SK-N-SH (cell line): ENCODE data around the gene CXCL16. TPM values are rescaled to one million over a fixed set of nuclear protein-coding genes. Genes with fewer than 3 reads are reported as not detected.
A peak's percentile ranks its signal among the peaks of the same experiment; 100 is the strongest.

Experiments used
- CTCF ChIA-PET: fragments of 300-600, 350-600 bp; formaldehyde crosslinking; extraction: SDS; loops from one replicate; lab custom pipeline; 2021; lab: Yijun Ruan, JAX
- POLR2A ChIA-PET: fragments of 350-600 bp; sonication (Branson Sonifier 250); formaldehyde crosslinking; extraction: SDS; loops from one replicate; lab custom pipeline; 2020; ENCODE audit warnings: antibody characterized with exemption, inconsistent platforms; lab: Yijun Ruan, JAX
- DNase-seq: peaks from one replicate; pipeline ENCODE4 v3.0.0; 2012
- H2AFZ ChIP-seq: fragments of 200-600 bp; sonication (generic); 2 replicates; pipeline ENCODE4 v1.8.1; 2016; ENCODE audit warnings: antibody characterized with exemption, mild to moderate bottlenecking, low read depth
- H3F3A ChIP-seq: fragments of 200-600 bp; sonication (generic); replicated peaks from 2 replicates; pipeline ENCODE3; 2016; ENCODE audit warnings: antibody characterized with exemption, mild to moderate bottlenecking; ENCODE audit not compliant: insufficient read depth
- H3K27ac ChIP-seq, 2 experiments: fragments of 200-500 bp in 1 of 2; fragments of 200-600 bp in 1 of 2; sonication (Bioruptor generic) in 1 of 2; sonication (generic), shearing (Covaris generic) in 1 of 2; 2 replicates each; pipeline versions ENCODE4 v1.5.1 to v1.6.1; 2014 to 2016; ENCODE audit warnings: low read depth in 2 of 2, inconsistent platforms in 1 of 2, low read length in 1 of 2, mild to moderate bottlenecking in 1 of 2, mixed read lengths in 1 of 2
- H3K27me3 ChIP-seq: fragments of 200-600 bp; sonication (generic), shearing (Covaris generic); 2 replicates; pipeline ENCODE4 v1.6.1; 2016; ENCODE audit warnings: mixed run types; ENCODE audit not compliant: insufficient read depth
- H3K36me3 ChIP-seq, 2 experiments: fragments of 200-500 bp in 1 of 2; fragments of 200-600 bp in 1 of 2; sonication (Bioruptor generic) in 1 of 2; sonication (generic) in 1 of 2; replicated peaks in 1 of 2; 2 replicates each; pipeline versions ENCODE3 to v1.5.1; 2014 to 2016; ENCODE audit warnings: low read length in 1 of 2, mild to moderate bottlenecking in 1 of 2; ENCODE audit not compliant: insufficient read depth in 2 of 2, control insufficient read depth in 1 of 2
- H3K4me1 ChIP-seq, 2 experiments: fragments of 200-500 bp in 1 of 2; fragments of 200-600 bp in 1 of 2; sonication (Bioruptor generic) in 1 of 2; sonication (generic), shearing (Covaris generic) in 1 of 2; 2 replicates each; pipeline versions ENCODE4 v1.5.1 to v1.6.1; 2014 to 2016; ENCODE audit warnings: low read depth in 1 of 2, low read length in 1 of 2, mixed run types in 1 of 2; ENCODE audit not compliant: insufficient read depth in 2 of 2, control insufficient read depth in 1 of 2
- H3K4me2 ChIP-seq: fragments of 200-600 bp; sonication (generic), shearing (Covaris generic); 2 replicates; pipeline ENCODE4 v1.6.1; 2017; ENCODE audit warnings: mixed run types
- H3K4me3 ChIP-seq, 2 experiments: fragments of 200-500 bp in 1 of 2; fragments of 200-600 bp in 1 of 2; sonication (Bioruptor generic) in 1 of 2; sonication (generic), shearing (Covaris generic) in 1 of 2; 2 replicates each; pipeline versions ENCODE4 v1.5.1 to v1.8.1; 2014 to 2016; ENCODE audit warnings: low read depth in 2 of 2, inconsistent platforms in 1 of 2, low read length in 1 of 2, mild to moderate bottlenecking in 1 of 2, mixed read lengths in 1 of 2, moderate library complexity in 1 of 2
- H3K79me2 ChIP-seq: fragments of 200-600 bp; sonication (generic); 2 replicates; pipeline ENCODE4 v1.8.1; 2017; ENCODE audit warnings: mild to moderate bottlenecking; ENCODE audit not compliant: insufficient read depth
- H3K9ac ChIP-seq: fragments of 200-600 bp; sonication (generic); 2 replicates; pipeline ENCODE4 v1.6.1; 2017; ENCODE audit warnings: mixed run types
- H3K9me2 ChIP-seq: fragments of 200-600 bp; sonication (generic); 2 replicates; pipeline ENCODE4 v1.6.1; 2017; ENCODE audit warnings: mixed run types
- H3K9me3 ChIP-seq: fragments of 200-600 bp; sonication (generic); 2 replicates; pipeline ENCODE4 v1.6.1; 2017; ENCODE audit warnings: mixed run types, mild to moderate bottlenecking, moderate library complexity
- H4K20me1 ChIP-seq: fragments of 200-600 bp; sonication (generic); 2 replicates; pipeline ENCODE4 v1.6.1; 2017; ENCODE audit warnings: mild to moderate bottlenecking, mixed run types; ENCODE audit not compliant: insufficient read depth
- CHD2 ChIP-seq: fragments of 150-350 bp; IDR thresholded peaks from 2 replicates; pipeline ENCODE4 v1.6.1; 2018; ENCODE audit warnings: low read length; ENCODE audit not compliant: partially characterized antibody
- EZH2phosphoT487 ChIP-seq: fragments of 200-600 bp; sonication (generic); IDR thresholded peaks from 2 replicates; pipeline ENCODE4 v1.6.1; 2017; ENCODE audit warnings: low read depth, mixed run types, mild to moderate bottlenecking, antibody characterized with exemption, moderate library complexity, borderline replicate concordance
- FOSL2 ChIP-seq: IDR thresholded peaks from 2 replicates; pipeline ENCODE4 v1.4.0; 2012; ENCODE audit warnings: low read depth, mild to moderate bottlenecking, moderate library complexity, borderline replicate concordance
- FOXJ3 ChIP-seq: sonication (generic); formaldehyde crosslinking; IDR thresholded peaks from 2 replicates; pipeline ENCODE4 v1.5.1; 2020; ENCODE audit warnings: mild to moderate bottlenecking, missing genetic modification reagents
- MEF2A ChIP-seq: IDR thresholded peaks from 2 replicates; pipeline ENCODE4 v1.4.0; 2012; ENCODE audit warnings: low read depth, borderline replicate concordance
- MXI1 ChIP-seq: IDR thresholded peaks from 2 replicates; pipeline ENCODE4 v1.6.1; 2012; ENCODE audit warnings: mild to moderate bottlenecking, low read depth, low read length, improper control_type of control experiment
- REST ChIP-seq: IDR thresholded peaks from 2 replicates; pipeline ENCODE4 v1.6.1; 2012; ENCODE audit warnings: mild to moderate bottlenecking, low read depth, low read length, moderate library complexity
- RXRA ChIP-seq: IDR thresholded peaks from 2 replicates; pipeline ENCODE4 v1.4.0; 2012; ENCODE audit warnings: low read depth, mild to moderate bottlenecking, borderline replicate concordance
- SMC3 ChIP-seq: IDR thresholded peaks from 2 replicates; pipeline ENCODE4 v1.6.1; 2012; ENCODE audit warnings: low read depth, low read length, improper control_type of control experiment
- TAF1 ChIP-seq: IDR thresholded peaks from 2 replicates; pipeline ENCODE4 v1.6.1; 2012; ENCODE audit warnings: low read depth, mild to moderate bottlenecking, low read length, moderate library complexity, borderline replicate concordance
- TCF12 ChIP-seq: IDR thresholded peaks from 2 replicates; pipeline ENCODE4 v1.4.0; 2012
- USF2 ChIP-seq: fragments of 150-350 bp; IDR thresholded peaks from 2 replicates; pipeline ENCODE4 v1.6.1; 2017; ENCODE audit warnings: antibody characterized with exemption, low read length, low read depth, borderline replicate concordance
- YY1 ChIP-seq: IDR thresholded peaks from 2 replicates; pipeline ENCODE4 v1.4.0; 2012; ENCODE audit warnings: low read depth, mild to moderate bottlenecking
- ZBTB33 ChIP-seq: IDR thresholded peaks from 2 replicates; pipeline ENCODE4 v1.4.0; 2012; ENCODE audit warnings: low read depth, borderline replicate concordance
- WGBS: methylation state at CpG from one replicate; pipeline ENCODE4 v1.1.6; 2017; ENCODE audit warnings: low lambda C conversion rate; 5-methylcytosine and 5-hydroxymethylcytosine counted together
- polyA plus RNA-seq, 3 experiments: library from polyadenylated mRNA; depleted of rRNA; stranded (reverse); fragments of >200 nt; gene quantifications; 2 replicates each; pipeline ENCODE4 v1.2.3, GENCODE V29; 2012

Gene CXCL16
- polyA plus RNA-seq, 1 of the 3 experiments (the other 2 are of a cell fraction): 4.3 TPM

- Histone ChIP-seq H3K27me3 (peaks cover 17% of the 10 kb centered on the region), H3K4me3 (peak overlapping the region; percentile 60 to 67; a peak in 3 of 4 replicates), H3K9me2 (no peaks in the 10 kb centered on the region), H3K36me3 (no peaks in the 10 kb centered on the region), H3K4me1 (peaks cover 0 to 7% of the 10 kb centered on the region in 2 experiments; a peak in 1 of 4 replicates), H3F3A (peaks cover 6% of the 10 kb centered on the region), H2AFZ (peak overlapping the region; percentile 94; the same call in 1 of the 2 replicates), H3K79me2 (no peaks in the 10 kb centered on the region), H4K20me1 (no peaks in the 10 kb centered on the region), H3K9ac (no peak overlapping the region), H3K4me2 (peak overlapping the region; percentile 85; the same call in 1 of the 2 replicates), H3K9me3 (no peaks in the 10 kb centered on the region), H3K27ac (no peak overlapping the region)
- CTCF ChIA-PET: interaction anchor here (1.6 kb wide), 1 partner anchor 8 kb away, joined by 6 read pairs; the partner anchor contains the start of gene MED11
- no peak for DNase-seq
- WGBS: 49% methylated on average over 8 of the region's 13 CpGs
- TF ChIP-seq MEF2A (no peak), SMC3 (no peak), FOSL2 (no peak), CHD2 (no peak), TCF12 (no peak), MXI1 (no peak), EZH2phosphoT487 (no peak), REST (no peak), USF2 (no peak), TAF1 (no peak), RXRA (no peak), YY1 (no peak), FOXJ3 (CRISPR knock-in tag) (no peak), ZBTB33 (no peak)
- POLR2A ChIA-PET: no interaction called here
Measured at GRCh38 chr17:4740025-4740351, 260 bp upstream of the CXCL16 start.
